ENCODE measurements around the gene COL4A4. TPM values are rescaled to one million over a fixed set of nuclear protein-coding genes. Genes with fewer than 3 reads are reported as not detected.

Gene COL4A4
- total RNA-seq, 4 donors from 2014 or later: 5.0 to 5.5 (median 5.2) TPM

DNA sequence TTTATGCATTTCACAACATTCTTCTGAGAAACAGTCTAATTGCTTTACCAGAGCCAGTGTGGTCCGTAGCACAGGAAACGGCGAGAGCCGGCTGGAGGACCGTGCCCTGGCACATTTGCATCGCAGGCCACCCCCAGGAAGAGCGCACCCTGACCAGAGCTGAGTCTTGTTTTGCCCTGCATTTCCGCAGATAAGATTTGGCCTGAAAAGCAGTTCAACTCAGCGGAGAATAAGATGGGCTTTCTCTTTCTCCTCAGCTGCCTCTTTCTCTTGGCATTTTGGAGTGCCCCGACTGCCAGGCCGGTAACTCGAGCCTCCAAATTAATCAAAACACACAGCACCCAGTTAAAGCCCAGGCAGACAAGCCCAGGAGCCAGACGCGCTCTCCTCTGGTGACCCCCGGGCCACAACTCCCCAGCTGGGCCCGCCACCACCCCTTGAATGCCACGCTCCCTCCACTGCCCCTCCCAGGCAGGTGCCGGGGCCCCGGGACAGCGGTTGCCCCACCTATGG, 464 bp downstream of the COL4A4 start:
- H3K36me3 ChIP-seq: no peaks in the 10 kb centered on the region
- H3K9me3 ChIP-seq: peaks cover 0 to 15% (median 0%) of the 10 kb centered on the region in 3 donors
- peak overlapping the region in 3 of 4 donors; percentile 4 to 74 (median 64) for H3K27ac ChIP-seq
- 4 to 5% methylated on average over 4 of the region's 20 CpGs for WGBS, 2 donors (ENCODE audit: low coverage in 1 of 2)
- ATAC-seq: no peak
- H3K4me1 ChIP-seq: peaks cover 0 to 21% (median 15%) of the 10 kb centered on the region in 3 donors
- H3K27me3 ChIP-seq: peaks cover 71% of the 10 kb centered on the region
- H3K4me3 ChIP-seq: peak overlapping the region; percentile 4 to 55
- TF ChIP-seq, protein P1, sequence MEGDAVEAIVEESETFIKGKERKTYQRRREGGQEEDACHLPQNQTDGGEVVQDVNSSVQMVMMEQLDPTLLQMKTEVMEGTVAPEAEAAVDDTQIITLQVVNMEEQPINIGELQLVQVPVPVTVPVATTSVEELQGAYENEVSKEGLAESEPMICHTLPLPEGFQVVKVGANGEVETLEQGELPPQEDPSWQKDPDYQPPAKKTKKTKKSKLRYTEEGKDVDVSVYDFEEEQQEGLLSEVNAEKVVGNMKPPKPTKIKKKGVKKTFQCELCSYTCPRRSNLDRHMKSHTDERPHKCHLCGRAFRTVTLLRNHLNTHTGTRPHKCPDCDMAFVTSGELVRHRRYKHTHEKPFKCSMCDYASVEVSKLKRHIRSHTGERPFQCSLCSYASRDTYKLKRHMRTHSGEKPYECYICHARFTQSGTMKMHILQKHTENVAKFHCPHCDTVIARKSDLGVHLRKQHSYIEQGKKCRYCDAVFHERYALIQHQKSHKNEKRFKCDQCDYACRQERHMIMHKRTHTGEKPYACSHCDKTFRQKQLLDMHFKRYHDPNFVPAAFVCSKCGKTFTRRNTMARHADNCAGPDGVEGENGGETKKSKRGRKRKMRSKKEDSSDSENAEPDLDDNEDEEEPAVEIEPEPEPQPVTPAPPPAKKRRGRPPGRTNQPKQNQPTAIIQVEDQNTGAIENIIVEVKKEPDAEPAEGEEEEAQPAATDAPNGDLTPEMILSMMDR (IDR thresholded peaks at IDR 0.05): no peak
- TF ChIP-seq POLR2A (IDR thresholded peaks at IDR 0.05) (no peak), EP300 (IDR thresholded peaks at IDR 0.05) (no peak), POLR2AphosphoS5 (IDR thresholded peaks at IDR 0.05) (no peak)

DNA sequence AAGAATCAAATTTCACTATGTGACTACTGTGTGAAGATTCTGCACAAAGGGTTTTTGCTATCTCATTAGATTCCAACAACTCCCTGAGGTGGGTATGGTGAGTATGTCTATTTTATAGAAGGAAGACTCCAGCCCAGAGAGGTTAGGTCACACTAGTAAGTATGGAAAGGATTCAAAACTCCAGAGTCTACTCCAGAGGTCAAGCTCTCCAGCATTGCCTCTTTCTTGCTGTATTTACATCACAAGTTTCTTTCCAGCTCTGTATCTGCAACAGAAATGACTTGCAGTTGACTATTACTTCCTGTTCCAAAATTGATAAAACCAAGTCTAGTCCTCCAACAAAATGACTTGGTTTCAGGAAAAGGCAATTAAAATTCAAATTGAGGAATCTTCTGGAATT, 2.1 kb downstream of the COL4A4 start:
- Histone ChIP-seq H3K27me3 (peaks cover 66% of the 10 kb centered on the region), H3K4me1 (peaks cover 0 to 21% (median 15%) of the 10 kb centered on the region in 3 donors), H3K27ac (no peak overlapping the region), H3K4me3 (no peak overlapping the region), H3K36me3 (no peaks in the 10 kb centered on the region), H3K9me3 (peaks cover 0 to 9% (median 0%) of the 10 kb centered on the region in 3 donors)
- no peak for TF ChIP-seq EP300 (IDR thresholded peaks at IDR 0.05)
- TF ChIP-seq POLR2A (IDR thresholded peaks at IDR 0.05): no peak
- TF ChIP-seq POLR2AphosphoS5 (IDR thresholded peaks at IDR 0.05): no peak
- TF ChIP-seq, protein P1 (IDR thresholded peaks at IDR 0.05): no peak
- ATAC-seq: no peak

DNA sequence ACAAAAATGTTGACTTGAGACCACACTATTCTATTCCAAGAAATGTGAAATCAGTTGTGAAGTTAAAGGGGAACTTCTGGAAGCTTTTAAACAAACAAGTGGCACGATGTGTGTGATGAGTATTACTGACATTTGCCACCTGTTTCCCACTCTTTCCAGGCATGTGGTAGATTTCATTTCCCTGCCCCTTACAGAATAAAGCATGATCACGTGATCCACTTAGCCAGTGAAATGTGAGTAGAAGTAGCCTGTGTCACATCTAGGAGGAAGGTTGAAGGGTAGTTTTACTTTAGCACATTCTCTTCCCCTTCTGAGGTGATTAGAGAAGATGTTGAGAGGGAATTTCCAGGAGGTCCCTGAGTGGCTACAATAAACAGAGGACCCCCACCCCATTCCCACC, 3.8 kb downstream of the COL4A4 start:
- H3K27me3 ChIP-seq: peaks cover 52% of the 10 kb centered on the region
- 23 to 25% methylated on average over 2 of the region's 2 CpGs for WGBS, 2 donors (ENCODE audit: low coverage in 1 of 2)
- H3K36me3 ChIP-seq: no peaks in the 10 kb centered on the region
- no peak overlapping the region for H3K27ac ChIP-seq
- H3K9me3 ChIP-seq: no peaks in the 10 kb centered on the region
- no peak for ATAC-seq
- no peak overlapping the region for H3K4me3 ChIP-seq
- H3K4me1 ChIP-seq: peaks cover 0 to 19% (median 15%) of the 10 kb centered on the region in 3 donors
- TF ChIP-seq, protein P1 (IDR thresholded peaks at IDR 0.05): no peak
- TF ChIP-seq POLR2AphosphoS5 (IDR thresholded peaks at IDR 0.05) (no peak), EP300 (IDR thresholded peaks at IDR 0.05) (no peak), POLR2A (IDR thresholded peaks at IDR 0.05) (no peak)

DNA sequence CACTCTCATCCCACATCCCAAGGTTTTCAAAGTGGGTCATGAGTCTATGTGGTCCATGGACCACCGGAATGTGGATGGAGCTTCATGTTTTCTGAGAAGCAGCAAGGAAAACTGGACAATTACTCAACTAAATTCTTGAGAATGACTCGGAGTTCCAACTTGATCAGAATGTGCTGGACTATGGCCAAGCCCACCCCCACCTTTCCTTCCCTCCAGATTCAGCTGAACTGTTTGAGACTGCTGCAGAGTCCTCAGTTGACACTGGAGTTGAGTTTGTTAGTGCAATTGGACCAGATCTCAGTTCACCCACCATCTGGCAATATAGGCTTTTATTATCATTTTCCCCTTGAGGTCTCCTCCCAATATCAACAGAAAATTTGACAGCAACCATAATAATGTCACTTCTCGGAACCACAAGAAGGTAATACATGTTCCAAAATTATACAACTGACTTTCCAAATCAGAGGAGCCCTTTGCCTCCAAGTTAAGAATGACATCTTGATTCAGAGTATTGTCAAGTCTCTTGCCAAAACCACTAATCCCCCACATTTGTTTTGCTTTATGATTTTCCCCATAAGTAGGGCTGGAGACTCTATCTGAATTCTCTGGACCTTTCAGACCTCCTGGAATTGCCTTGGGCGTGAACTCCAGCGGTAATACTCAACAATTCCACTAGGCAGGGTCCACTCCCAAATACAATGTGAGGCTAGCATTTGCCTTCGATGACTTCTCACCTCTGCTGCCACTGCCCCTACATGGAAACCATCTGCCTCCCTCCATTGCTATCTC, 8.8 kb downstream of the COL4A4 start:
- WGBS, 2 donors (ENCODE audit: low coverage in 1 of 2): 70 to 71% methylated on average over 6 of the region's 6 CpGs
- Histone ChIP-seq H3K9me3 (no peaks in the 10 kb centered on the region), H3K36me3 (no peaks in the 10 kb centered on the region), H3K27ac (no peak overlapping the region), H3K4me1 (no peaks in the 10 kb centered on the region), H3K27me3 (peaks cover 11% of the 10 kb centered on the region), H3K4me3 (no peak overlapping the region)
- ATAC-seq: no peak
- TF ChIP-seq, protein P1 (IDR thresholded peaks at IDR 0.05): no peak
- TF ChIP-seq POLR2AphosphoS5 (IDR thresholded peaks at IDR 0.05) (no peak), EP300 (IDR thresholded peaks at IDR 0.05) (no peak), POLR2A (IDR thresholded peaks at IDR 0.05) (no peak)
